GM03348 (cell line): ENCODE data around the gene ALOXE3.

Experiments used
- DNase-seq: peaks from one replicate; pipeline ENCODE4 v3.0.0; 2012; ENCODE audit warnings: low spot score

The ALOXE3 gene

GRCh38 chr17:8153957-8154607 lies 35.8 kb upstream of the ALOXE3 start:
- peak; percentile 93 for DNase-seq

DNA sequence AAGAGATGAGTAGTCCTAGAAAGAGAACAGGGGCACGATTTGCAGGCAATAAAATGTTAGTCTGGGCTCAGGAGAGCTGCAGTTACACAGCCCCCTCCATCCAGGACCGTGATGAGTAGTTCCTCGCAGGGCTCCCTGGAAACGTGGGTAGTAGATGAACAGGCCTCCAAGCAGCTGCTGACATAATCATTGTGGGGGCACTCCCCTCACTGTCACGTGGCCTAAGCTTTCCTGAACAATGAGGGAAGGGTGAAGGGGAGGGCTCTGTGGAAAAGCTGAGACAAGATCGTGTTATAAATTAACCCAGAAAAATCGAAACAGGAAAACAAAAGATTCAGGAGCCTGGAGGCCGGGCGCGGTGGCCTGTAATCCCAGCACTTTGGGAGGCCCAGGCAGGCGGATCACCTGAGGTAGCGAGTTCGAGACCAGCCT lies 35.2 kb upstream of the ALOXE3 start:
- peak; percentile 83 for DNase-seq

GRCh38 chr17:8153031-8153451 lies 34.7 kb upstream of the ALOXE3 start:
- no peak for DNase-seq

DNA sequence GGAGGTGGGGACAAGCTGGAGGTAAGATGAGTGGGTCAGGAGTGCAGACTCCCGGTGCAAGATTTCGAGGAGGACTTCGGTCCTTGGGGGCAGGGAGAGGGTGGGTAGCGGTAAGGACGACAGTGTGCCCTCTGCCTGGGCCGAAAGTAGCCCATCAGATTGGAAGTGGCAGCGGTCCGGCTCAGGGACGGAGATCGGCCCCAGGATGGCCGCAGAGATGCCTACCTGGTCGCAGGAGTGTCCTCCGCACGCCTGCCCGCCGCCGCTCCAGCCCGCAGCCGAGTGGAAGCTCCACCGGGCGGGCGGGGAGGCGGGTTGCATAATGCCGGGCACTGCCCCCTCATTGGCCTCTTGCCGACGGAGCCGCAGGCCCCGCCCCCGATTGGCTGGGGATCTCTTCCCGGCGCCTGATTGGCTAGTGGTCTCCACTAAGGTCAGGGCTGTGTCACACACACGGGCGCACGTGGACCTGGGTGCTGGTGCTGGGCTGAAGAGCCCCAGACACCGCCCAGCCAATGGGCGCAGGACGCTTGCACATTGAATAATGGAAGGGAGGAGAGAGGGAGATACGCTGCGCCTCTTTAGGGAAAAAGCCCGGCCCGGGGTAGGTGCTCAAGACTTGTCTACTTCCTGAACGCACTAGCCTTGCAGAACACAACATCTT lies 33.9 kb upstream of the ALOXE3 start, which contains the start of gene PER1:
Gene PER1 (minus strand): TSS at position 293 of the 664 bp plus-strand sequence. CDS start 1,698 bp downstream, outside the sequence.
- DNase-seq: peak; percentile 96

DNA sequence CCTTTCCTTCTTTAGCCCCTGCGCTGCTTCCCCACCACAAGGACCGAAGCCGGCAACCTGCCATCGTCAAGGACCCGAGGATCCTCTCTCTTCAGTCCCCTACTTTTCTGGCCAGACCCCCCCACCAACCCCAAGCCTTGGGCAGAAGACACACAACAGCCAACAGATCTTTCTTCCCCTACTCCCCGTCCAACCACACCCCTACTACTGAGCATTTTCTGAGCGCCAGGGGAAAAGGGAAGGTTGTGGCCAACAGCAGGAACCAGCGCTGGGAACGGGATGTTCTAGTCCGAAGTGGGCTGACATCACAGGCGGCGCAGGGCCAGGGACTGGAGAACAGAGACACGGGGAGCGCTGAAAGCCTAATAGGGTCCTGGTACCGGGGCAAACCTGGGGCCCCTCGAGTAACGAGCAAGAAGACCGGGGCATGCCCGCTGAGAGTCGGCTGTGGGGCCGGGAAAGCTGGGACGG lies 33.4 kb upstream of the ALOXE3 start:
- DNase-seq: peak; percentile 64

DNA sequence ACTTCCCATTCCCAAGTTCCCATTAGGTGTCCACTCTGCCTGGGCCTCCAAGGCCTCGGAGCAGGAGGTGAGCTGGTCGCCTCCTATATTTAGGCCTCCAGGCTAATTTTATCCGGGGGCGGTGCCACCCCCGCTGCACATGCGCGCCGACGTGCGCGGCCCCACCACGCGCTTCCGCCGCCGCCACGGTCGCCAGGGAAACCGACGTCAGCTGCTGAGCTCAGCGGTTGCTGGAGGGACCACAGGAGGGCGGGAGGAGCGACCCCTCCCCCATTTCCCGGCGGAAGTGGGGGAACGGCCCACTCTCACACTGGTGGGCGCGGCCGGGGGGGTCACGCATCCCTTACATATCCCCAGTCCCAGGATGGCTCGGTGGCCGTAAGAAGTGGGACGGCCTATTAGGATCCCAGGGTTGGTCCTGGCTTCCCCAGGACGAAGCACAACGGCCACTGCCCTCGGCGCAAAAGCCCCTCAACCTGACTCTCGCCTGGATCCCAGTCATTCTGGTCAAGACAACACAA lies 32.9 kb upstream of the ALOXE3 start:
- DNase-seq: peak; percentile 90

GRCh38 chr17:8150194-8151119 lies 32.1 kb upstream of the ALOXE3 start:
- DNase-seq: no peak

DNA sequence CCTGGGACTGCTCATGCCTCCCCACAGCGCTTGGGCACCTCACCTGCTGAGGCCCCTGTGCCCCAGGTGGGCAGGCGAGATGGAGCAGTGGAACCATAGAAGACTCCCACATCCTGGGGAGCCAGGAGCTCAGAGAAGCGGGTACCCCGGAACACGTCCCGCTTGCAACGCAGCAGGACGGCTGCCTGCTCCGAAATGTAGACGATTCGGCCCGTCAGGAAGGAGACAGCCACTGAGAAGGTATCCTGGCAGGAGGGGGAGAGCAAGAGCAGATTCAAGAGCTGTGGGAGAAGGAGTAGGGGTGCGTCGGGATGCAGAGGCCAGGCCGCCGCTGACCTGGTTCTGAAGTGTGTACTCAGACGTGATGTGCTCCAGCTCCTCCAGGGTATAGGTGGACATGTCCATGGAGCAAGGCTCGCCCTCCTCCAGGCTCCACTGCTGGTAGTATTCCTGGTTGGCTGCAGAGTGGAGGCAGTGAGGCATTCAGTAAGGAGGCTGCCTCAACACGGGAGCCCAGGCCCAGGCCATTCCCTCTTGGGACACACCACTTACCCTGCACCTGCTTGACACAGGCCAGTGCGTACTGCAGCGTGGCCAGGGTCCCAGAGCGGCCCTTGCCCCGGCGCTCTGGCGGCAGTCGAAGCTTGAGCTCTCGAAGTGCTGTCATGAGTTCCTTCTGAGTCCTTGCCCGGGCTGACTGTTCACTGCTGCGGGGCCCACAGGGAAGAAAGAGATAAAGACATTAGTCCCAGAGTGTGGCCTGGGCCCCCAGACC lies 31.3 kb upstream of the ALOXE3 start:
- DNase-seq: no peak

DNA sequence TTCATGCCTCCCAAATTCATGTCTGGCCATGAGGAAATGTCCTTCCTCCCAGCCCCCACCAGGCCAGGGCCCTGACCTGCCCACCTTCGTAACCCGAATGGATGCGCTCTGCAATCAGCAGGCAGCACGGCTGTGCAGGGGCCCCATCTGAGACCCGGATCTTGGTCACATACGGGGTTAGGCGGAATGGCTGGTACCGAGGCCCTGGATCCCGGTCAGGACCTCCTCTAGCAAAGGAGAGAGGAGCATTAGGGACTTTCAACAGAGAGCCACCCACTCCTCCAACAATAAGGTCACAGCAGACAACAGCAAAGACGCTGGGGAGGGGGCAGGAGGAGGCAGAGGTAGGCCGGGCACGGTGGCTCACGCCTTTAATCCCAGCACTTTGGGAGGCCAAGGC lies 30.2 kb upstream of the ALOXE3 start:
- DNase-seq: no peak

DNA sequence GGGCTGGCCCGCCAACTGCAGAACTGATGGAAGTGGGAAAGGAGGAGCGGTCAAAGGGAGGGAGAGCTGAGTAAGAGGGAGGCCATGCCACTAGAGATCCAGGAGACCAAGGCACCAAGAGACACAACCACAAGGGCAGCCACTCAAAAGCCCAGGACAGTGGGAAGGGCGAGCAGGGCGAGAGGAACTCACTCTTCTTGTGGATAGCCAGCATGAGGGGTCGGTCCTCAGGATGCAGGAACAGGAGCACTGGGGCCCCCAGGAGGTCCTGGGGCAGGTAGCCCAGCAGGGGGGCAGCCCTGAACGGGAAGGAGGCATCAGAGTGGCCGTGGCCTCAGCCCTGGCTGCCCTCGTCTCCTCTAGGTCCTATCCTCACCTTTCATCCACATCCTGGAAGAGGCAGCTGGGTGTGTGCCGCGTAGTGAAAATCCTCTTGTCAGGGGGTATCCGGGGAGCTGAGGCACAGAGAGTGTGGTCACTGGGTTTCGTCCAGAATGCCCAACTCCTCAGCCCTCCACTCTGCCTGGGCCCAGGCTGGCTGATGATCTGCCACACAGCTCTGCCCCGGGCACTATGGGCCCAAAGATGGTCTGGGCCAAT lies 29.6 kb upstream of the ALOXE3 start:
- DNase-seq: no peak

DNA sequence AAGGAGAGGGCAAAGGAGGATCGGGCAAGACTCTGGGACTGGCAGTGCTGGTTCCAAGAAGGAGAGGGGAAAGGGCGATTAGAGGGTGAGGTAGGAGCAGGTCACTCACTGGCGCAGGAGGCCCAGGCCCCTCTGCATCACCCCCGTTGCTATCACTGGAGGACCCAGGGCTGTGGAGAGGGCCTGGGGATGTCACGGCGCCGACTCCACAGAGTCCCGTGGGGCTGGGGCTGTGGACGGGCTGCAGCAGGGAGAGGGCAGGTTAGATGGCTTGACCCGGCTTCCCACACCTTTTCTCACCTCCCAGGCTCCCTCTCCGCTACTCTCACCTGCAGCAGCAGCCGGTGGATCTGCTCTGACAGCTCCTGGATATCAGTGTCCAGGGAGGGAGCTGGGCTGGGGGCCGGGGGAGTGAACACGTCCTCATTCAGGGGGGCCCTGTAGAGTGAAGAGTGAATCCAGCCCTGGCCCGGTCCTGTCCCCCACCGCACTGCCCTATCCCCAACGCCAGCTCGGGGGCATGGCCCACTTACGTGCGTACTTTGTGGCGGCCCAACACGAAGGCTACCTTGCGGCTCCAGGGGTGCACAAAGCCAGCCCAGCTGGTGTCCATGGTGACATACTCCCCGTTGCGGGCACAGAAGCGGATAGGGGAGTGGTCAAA lies 29.0 kb upstream of the ALOXE3 start:
- DNase-seq: no peak

DNA sequence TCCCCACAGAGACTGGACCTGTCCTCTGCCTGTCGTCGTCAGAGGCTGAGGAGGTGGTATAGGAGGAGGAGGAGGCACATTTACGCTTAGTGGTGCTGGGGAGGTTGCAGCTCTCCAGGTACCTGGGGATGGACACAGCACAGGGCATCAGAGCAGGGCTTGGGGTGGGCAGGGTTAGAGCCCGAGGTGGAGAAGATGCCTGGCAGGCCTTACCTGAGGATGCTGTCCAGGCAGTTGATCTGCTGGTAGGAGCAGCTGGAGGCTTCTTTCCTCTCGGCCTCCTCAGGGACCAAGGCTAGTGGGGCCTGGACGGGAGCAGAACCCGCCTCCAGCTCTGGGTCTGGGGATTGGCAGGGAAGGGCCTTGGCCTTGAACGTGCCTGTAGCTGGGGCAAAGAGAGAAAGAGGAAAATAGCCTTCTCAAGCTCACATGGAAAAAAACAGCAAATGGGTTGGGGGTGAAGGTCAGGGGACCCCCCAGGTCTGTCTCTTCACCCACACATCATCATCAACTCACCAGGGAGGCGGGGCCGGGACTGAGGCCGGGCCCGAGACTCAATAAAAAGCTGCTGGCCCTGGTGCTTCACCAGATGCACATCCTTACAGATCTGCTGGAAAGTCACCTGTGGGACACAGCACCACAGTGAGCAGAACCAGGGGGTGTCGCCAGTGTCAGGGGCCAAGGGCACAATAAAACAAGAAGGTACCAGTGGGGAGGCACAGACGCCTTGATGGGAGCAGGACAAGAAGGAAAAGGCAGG lies 28.2 kb upstream of the ALOXE3 start:
- DNase-seq: no peak

GRCh38 chr17:8145811-8146210 lies 27.5 kb upstream of the ALOXE3 start:
- DNase-seq: no peak

- no peak for DNase-seq
Observed at GRCh38 chr17:8144401-8145231, 26.3 kb upstream of the ALOXE3 start.

DNA sequence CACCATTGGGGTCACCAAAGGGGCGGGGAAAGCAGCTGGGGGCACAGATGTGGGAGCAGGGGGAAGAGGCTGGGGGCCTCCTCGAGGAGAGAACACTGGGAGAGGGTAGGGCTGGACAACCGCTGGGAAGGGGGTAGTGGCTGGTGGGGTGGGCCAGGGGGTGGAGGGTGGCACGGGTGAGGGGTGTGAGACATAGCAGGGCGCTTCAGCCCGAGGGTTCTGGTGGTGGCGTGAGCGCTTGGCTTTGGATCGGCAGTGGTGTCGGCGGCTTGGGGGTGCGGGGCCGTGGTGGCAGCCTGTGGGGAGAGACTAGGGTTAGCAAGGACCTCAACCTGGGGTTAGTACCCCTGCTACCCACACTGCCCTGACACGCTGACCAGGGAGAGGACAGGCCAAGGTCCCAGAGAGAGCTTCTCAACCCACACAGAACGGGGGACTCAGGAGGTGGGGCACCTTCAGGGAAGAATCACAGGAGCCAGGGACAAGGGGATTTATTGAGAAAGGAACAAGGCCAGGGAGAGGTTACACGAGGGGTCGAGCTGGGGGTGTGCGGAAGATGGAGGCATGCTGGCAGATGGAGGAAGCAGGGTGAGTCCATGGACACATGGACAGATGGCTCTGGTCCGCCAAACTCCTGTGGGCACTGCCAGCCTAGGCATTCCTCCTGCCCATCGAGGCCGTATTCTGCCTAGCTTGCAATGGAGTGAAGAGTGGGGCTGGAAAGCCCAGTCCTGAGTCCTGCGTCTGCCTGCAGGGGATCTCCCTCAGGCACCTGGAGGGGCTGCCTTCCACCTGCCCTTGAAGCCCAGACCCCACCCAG lies 25.5 kb upstream of the ALOXE3 start:
- DNase-seq: no peak

GRCh38 chr17:8142887-8143580 lies 24.7 kb upstream of the ALOXE3 start:
- no peak for DNase-seq

DNA sequence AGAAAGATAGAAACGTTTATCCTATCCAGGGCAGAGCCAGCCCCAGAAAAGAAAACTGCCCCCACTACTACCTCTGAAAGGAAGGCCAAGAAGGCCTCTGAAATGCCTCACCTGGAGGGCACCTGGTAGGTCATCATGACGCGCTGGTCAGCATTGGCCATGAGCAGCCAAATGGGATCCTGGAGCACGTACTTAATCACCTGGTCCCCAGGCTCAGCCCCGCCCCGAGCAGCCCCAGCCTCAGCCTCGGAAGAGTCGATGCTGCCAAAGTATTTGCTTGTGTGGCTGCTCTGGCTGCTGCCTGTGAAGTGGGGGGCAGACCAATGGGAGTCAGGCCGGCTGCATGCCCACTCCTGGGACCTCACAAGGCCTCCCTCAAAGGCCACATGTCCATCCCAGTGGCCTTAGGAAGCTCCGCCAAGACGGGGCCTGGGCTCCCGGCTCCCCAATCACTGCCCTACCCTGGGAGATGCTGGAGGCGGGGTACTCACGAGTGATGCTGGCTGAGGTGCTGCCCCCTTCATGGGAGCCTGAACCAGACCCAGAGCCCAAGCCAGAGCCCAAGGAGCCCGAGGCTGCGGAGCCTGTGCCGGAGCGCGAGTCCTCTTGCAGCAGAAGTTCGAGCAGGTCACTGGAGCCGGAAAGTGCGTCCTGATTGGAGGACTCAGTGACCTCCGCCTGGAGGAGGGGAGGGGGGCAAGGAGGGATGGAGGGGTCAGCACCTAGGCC lies 24.0 kb upstream of the ALOXE3 start:
- DNase-seq: no peak
